Measurements from ENCODE around the gene CSTF3.
"Not testable (repeated sequence)": the region's sequence is repeated elsewhere in the genome, so short reads cannot be mapped to it uniquely, and the experiment has no call there.

Gene CSTF3

DNA sequence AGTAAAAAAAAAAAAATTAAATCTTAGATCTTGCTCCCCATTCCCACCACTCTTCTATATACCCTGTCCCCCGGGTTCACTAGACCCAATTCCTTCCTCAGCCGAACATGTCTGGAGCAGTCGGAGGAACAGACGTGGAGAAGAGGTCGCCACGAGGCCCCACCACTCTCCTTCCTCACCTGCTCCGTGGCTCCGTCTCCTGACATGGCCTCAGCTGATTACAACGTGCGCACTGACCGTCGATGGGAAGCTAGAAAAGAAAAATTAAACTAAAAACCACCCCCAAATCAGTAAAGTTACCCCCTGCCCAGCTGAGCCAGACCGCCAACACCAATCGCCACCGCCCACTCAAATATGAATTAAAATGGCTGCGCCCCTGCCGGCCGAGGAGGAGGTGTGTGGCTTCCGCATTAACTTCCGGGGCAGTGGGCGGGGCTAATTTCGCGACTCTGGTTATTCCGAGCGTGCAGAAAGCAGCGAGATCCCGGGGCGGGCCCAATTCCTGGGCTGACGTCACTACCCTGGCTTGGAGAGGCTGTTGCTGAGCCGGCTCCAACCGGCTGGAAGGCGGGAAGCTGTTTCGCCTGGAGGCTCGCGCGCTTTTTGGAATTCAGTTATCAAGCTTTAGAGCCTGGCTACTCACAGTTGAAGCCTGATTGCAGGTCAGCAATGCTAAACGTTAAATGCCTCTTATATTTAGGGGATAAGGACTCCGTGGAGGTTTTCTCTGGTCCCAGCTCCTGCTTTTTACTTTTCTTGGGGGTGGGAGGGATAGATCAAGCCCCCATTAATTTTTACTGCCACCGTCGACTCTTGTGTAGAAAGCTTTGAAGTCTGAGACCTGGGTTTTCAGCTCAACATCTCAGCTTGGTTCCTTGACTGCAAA lies at the start of gene CSTF3:
CSTF3 (minus strand) TSS at position 361 of the 886 bp plus-strand sequence; CDS start at position 206, 155 bp downstream.
- peak; percentile 99 to 100 for DNase-seq

DNA sequence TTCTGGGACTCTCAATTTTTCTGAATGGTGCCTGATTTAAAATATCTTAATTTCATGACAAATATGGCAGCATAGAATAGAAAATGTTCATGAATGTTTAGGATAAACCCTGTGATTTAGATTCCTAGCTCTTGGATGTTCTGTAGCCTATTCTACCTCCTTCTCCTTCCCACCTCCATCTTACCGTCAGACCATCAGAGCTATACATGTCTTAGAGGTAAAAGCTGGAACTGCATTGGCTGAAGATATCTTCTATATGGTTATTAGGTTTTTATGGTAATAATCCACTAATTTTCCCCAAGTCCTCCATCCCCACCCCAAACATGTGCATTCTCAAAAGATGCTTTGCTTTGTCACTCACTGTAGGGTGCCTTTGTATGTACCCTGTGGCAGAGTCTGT lies 46.9 kb upstream of the CSTF3 start:
- DNase-seq: no peak

DNA sequence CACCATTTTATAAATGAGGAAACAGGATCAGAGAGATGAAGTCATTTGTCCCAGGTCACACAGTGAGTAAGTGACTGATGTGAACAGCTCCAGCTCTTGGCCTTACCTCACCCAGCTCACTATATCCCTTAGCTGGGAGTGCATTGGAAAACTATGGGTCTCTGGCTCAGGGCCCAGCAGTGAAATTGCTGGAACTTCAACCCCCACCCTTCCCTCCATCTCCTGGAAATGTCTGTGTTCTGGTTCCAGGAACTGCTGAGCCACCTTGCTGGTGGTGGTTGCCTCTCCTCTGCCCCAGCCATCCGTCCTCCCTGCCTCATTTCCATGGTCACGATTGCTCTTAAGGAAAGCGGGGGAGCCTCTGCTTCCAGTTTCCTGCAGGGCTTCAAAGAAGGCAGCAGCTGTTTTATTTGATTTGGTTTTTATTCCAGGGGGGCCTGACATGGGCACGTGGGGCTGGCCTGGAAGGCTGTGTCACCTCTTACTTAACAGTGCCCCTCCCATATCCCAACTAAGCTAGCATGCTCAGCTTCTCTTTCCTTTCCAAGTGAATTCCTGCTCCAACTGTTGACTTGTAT lies 46.2 kb upstream of the CSTF3 start:
- no peak for DNase-seq

DNA sequence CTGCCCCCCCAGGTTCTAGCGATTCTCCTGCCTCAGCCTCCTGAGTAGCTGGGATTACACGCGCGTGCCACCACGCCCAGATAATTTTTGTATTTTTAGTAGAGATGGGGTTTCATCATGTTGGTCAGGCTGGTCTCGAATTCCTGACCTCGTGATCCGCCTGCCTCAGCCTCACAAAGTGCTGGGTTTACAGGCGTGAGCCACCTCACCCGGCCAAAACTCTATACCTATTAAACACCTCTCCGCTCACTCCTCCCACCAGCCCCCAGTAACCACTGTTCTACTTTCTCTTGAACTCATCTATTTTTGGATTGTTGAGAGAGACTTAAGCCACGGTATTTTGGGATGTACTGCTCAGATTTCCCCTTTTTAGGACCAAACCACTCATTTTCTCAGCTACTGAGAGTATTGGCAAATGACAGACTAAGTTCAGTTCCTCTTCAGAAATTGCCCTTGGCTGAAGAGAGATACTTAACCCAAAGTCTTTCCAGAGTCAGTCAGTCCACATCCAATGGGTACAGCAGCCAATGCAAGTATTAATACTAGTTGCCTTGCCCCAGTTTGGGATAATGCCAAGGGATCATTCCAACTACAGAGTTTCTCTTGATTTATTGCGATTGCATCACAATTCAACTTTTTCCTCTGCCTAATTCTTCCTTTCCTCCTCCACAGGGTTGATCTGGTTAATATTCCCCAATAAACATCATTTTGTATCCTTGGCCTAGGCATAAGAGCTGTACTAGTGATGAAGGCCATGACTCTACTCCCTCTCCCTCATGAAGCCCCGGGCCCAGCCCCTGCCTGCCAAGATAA lies 36.8 kb upstream of the CSTF3 start:
- DNase-seq: no peak

DNA sequence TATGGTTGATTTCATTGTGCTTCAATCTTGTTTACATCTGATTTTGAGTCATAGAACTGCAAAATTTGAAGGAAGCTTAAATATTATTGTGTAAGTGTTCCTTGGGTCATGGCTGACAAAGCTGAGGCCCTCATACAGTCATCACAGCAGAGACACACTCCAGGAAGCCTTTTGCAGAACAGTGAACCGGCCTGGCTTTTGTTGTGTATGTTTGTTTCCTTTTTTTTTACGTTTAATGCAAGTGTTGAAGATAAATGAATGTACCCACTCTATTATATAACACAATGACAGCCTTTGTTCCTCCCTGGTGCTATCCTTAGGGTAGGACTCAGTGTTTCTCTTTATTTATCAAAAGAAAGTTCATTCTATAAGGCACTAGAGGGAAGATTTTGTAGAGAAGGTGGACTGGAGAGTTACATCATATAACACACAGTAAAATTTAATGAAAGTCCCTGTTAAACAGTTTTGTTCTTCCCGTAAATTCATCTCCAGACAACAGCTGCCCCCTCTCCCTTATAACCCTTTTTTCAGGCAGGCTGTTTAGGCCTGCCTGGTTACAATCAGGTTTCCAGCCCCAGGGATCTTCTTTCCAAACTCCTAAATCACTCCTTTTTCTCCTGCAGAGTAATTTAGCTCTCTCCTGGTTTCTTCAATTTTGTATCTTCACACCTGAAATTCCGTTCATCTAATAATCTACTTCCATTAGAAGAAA lies 34.3 kb upstream of the CSTF3 start:
- DNase-seq: no peak

DNA sequence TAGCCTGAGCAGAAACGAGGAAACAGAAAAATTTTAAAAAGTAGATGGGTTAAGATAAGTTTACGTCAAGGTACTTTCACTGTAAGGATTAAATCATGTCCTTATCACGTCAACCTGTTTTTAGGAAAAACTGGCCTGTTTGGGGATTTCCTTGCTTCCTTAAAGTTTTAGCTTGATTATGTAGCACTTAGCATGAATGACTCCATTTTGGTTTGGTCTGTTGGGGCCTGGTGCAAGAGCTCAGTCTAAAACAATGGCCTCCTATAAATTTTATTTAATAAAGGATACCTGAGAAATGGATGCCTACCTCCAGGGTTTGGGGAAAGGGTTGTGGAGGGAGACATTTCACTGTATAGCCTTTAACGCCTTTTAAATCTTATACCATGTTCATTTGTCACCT lies 33.2 kb upstream of the CSTF3 start:
- no peak for DNase-seq

DNA sequence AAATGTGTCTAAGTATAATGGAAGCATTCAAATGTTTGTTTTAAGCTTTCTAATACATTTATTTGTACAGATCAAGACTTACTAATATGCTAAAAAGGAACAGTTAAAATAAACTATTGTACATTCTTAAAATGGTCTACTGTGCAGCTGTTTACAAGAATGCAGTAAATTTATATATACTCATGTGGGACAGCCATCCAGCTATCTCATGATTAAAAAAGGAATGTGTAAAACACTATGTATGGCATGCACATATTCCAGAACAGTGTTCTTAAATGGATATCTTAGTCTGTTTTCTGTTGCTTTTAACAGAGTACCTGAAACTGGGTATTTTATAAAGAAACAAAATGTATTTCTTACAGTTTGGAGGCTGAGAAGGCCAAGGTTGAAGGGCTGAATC lies 30.2 kb upstream of the CSTF3 start:
- DNase-seq: no peak

DNA sequence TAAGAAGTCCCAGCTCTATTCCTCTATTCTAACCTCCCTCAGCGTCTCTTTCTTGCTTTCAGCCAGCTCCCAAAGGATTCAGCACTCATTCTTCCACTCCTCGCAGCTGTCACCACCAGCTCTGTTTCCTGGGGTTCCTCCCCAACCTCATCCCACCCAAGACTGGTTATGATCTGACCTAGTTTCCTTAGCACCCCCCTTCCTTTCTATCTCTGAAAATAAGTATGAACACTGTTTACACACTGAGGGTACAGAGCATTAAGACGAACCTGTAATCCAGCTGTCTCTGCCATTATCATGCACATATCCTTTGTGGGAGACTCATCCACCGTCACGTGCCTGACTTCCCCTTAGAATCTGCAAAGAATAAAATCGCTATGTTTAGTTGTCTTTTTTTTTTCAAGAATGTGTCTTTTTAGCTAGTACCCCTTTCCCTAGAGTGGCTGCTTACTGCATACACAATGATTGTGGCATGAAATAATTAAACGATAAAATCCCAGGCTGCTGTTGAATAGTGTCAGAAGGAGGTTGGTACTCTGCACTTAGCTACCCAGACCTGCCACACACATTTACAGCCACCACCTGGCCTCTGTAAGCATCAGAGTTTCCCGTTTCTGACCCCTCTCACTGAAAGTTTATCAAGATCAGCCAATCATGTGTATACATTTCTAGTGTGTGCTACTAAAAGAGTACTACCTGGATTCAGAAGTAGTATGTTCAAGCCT lies 26.9 kb upstream of the CSTF3 start:
- no peak for DNase-seq

DNA sequence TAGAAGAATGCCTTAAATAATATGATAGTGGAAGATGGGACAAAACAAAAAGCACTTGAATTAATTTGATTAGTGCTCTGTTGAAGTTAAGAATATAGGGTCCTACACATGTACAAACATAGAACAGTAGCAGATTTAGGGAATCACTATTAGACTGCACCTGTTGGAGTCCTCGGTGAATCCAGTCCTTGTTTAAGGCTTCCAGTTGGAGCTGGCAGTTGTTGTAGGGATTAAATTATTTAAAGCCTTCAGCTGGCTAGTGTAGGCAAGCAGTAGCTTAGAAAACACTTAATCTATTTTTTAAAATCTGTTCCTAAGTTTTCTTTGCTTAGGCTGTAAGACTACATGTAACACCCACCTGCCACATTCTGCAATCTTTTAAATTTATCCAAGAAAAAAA lies 24.5 kb upstream of the CSTF3 start:
- no peak for DNase-seq

DNA sequence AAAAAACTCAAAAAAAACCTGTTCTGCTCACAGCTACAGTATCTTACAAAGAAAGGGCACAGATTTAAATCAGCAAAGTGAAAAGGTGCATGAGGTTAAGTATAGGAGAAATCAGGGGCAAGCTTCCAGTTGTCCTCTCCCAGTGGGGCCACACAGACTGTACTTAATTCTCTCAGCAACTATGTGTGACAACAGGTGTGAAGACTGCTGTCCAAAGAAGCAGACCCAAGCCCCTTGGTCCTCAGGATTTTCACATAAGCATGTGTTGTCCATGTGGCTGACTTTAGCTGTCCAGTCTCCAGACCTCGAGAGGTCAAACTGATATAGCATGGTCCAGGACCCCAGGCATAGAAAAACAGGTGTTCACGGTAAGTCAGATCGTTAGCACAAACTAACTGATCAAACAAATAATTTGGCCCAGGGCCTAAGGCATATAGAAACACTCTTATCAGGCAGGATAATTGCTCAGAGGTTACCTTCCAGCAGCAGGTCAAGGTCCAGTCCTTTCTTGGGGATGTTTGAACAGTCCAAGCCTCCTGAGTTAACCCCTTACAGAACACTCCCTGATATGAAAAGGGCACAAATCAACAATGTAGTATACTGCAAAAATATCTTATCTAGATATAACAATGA lies 21.1 kb upstream of the CSTF3 start:
- DNase-seq: no peak

DNA sequence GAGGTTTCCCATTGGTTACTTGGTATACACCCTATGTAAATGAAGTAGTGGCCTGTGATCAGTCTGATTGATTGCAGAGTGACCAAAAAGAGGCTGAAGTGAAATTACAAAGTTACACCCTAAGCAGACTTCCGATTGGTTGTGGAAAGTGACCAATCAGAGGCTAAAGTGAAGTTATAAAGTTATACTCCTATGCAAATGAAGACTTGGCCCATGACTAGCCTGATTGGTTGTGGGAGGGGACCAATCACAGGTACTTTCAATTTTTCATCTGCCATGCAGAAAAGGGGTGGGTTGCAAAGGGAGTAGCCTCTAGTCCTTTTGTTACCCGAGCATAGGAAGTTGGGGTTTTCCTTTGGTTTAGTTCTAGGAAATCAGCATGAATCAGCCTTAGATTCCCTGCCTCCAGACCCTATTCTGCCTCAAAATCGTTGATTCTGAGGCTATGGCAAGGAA lies 18.1 kb upstream of the CSTF3 start:
- DNase-seq: no peak

DNA sequence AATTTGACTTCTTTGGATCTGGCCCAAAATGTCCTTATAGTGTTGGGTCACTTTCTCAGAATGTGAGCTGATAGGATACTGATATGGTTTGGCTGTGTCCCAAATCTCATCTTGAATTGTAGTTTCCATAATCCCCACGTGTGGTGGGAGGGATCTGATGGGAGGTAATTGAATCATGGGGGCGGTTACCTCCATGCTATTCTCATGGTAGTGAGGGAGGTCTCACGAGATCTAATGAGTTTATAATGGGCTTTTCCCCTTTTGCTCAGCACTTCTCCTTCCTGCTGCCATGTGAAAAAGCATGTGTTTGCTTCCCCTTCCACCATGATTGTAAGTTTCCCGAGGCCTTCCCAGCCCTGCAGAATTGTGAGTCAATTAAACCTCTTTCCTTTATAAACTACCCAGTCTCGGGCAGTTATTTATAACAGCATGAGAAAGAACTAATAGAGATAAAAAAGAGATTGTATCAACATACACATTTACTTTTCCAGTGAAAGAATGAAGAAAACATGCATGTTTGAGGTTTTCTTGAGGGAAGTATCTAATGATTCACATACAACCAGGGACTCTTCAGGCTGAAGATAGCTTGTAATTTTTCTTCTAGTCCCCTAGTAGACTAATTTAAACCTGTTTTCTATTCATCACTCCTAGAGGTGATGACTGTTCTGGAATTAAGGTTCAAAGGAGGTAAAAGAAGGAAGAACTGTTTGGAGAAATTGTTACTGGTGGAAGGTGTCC lies 17.3 kb upstream of the CSTF3 start:
- DNase-seq: no peak

DNA sequence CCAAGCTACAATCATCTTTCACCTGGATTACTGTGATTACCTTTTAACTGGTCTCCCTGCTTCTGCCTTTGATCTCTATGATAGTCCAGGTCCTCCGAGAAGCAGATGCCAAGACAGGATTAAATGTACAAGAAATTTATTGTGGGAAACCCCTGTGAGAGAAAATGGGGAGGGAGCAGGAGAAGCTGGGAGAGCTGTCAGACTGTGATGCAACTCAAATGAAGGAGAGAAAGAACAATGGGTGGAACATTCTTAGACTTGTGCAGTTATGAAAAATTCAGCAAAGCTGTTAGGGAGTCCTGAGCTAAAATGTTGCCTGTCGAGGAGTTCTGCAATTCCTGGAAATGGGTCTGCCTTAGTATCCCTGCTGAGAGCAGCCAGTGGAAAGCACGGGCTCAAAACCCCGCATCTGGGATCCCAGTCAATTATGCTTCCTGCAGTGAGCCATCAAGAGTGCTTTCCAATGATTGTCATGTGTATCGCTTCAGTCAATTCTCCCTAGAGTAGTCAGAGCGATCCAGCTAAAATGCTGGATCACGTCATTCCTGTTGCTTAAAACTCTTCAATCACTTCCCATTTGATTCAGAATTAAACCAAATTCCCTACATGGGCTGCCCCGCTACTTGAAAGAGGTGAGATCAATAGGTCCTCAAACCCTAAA lies 16.5 kb upstream of the CSTF3 start:
- DNase-seq: no peak

DNA sequence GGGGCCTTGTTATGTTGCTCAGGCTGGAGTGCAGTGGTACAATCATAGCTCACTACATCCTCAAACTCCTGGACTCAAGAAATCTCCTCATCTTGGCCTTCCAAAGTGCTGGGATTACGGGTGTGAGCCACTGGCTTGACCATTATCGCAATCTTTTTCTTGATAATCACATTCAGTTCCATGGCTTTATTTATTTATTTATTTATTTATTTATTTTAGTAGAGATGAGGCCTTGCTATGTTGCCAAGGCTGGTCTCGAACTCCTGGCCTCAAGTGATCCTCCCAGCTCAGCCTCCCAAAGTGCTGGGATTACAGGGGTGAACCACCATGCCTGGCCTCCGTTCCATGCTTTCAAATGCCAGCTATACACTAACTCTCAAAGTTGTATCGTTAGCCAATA lies 15.5 kb upstream of the CSTF3 start:
- DNase-seq: not testable (repeated sequence)

DNA sequence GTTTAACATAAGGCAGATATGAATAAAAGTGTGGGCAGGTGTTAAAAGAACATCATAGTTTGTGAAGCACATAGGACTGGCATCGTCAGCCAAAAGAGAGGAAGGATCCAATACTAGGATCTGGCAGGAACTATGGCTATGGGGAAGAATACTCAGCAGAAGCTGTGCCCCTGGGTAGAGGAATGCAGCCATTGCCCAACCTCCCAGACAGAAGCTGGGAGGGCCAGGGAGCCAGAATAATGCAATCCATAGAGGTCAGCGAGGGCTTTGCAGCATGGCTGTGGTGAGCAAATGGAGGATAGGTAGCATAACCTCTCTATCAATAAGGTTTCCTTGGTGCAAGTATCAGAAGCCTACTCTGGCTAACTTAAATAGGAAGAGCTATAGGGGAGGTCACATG lies 11.7 kb upstream of the CSTF3 start:
- DNase-seq: no peak

DNA sequence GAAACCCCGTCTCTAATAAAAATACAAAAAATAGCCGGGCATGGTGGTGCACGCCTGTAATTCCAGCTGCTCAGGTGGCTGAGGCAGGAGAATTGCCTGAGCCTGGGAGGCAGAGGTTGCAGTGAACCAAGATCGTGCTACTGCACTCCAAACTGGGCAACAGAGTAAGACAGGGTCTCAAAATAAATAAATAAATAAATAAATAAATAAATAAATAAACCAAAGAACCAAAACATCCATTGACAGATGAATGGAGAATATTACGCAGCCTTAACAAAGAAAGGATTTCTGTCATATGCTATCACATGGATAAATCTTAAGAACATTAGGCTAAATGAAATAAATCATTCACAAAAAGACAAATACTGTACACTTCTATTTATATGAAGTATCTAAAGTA lies 11.1 kb upstream of the CSTF3 start:
- DNase-seq: no peak

DNA sequence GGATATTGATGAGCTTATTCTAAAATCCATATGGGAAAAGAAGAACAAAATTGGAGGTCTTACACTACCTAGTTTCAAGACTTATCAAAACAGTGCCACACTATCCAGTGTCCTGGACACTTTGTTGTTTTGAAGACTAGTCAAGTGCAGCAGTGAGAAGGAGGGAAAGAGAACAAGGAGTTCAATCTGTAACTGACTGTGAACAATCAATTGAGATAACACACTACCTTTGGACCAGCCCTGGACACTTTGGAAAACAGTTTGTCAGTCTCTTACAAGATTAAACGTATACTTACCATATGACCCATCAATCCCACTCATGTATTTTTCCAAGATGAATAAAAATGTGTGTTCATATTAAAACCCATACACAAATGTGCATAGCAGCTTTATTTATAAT lies 10.0 kb upstream of the CSTF3 start:
- DNase-seq: no peak

DNA sequence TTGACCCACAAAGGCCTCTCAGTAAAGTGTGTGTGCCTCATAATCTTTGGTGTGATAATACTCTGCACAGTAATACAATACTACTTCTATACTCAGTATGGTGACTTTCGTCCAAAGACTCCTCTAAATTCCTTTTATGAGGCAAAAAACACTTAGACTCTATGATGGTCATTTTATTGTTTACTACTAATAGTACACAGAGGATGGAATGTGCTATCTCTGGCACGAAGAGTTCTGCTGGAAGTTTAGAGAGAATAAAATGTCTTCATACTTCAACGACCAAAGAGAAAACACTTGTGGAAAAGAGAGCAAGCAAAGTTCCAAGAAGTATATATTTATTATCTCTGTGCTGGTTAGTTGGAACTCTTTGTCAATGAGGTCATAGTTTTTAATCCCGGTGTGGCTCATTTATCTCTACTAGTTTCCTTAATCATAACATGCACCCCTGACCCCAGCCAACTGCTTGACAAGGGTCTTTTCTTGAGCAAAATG lies 7.5 kb upstream of the CSTF3 start:
- no peak for DNase-seq

DNA sequence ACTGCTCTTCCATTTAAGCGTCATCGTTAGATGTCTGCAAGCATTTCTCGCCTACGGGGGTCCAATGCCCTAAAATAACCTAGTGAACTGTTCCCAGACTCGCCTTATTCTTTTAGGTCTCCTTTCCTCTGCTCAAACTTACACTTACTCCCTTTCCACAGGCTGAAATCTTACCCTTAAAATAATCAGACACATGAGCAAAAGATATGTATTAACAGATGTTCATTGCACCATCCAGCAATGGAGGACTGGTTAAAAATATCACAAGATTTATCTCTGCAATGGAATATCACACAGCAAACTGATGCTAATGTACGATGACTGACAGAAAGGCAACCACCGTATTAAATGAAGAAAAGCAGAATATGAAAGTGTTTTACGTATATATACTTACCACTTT lies 1.6 kb upstream of the CSTF3 start:
- no peak for DNase-seq

DNA sequence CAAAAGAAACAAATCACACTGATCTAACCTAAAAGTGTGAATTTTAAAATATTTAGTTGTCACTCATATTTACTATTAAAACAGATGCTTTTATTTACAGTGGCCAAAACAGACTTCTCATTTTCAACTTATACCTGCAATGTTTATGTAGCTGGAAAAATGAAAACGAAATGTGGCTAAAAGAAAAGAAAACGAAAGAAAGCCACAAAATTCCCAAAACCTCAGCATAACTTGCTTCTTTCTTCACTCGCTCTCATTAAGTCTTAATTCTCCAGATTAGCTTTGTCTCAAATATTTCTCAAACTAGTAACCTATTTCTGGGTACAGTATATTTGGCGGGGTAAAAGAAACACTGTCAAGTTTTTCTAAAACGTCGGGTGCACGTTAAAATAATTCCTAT lies 693 bp downstream of the CSTF3 start:
- no peak for DNase-seq

Measured in NCI-H446 (cell line).